HL-60/S4 treated with phorbol 12-myristate 13-acetate at 8.2 ng/mL for 4 days and 3 days (cell line): ENCODE data around the gene SYVN1.
"Not testable (repeated sequence)": the region's sequence is repeated elsewhere in the genome, so short reads cannot be mapped to it uniquely, and the experiment has no call there.

Source experiments
- in situ Hi-C: fragments of 300-500 bp; cut with MboI; formaldehyde crosslinking; loops from 2 replicates; pipeline ENCODE4 v1.15.0; 2022; ENCODE audit warnings: low sequenced_read_pairs

SYVN1 gene

GRCh38 chr11:65127473-65128181, 6.7 kb downstream of the SYVN1 start:
- in situ Hi-C loops = no loop called here

- in situ Hi-C loops = no loop called here
Measured at GRCh38 chr11:65126624-65127274, 7.6 kb downstream of the SYVN1 start.

GRCh38 chr11:65125197-65126056, 8.9 kb downstream of the SYVN1 start:
- in situ Hi-C loops = no loop called here

GRCh38 chr11:65124480-65125196, 9.7 kb downstream of the SYVN1 start:
- in situ Hi-C loops = no loop called here

- in situ Hi-C loops = no loop called here
Measured at GRCh38 chr11:65121865-65122696, 12.2 kb downstream of the SYVN1 start, which contains the start of the genes FAU and MRPL49. Gene FAU (minus strand): TSS chr11:65122134. CDS start chr11:65121813, 321 bp downstream. Gene MRPL49 (plus strand): TSS chr11:65122321. CDS start chr11:65122347, 26 bp downstream.

- in situ Hi-C loops = no loop called here
Measured at GRCh38 chr11:65121447-65121864, 12.9 kb downstream of the SYVN1 start.

GRCh38 chr11:65120831-65121230, 13.5 kb downstream of the SYVN1 start:
- in situ Hi-C loops = no loop called here

GRCh38 chr11:65119670-65119995, 14.7 kb downstream of the SYVN1 start:
- in situ Hi-C loops = no loop called here

- in situ Hi-C loops = not testable (repeated sequence)
Measured at GRCh38 chr11:65118891-65119669, 15.2 kb downstream of the SYVN1 start.

- in situ Hi-C loops = no loop called here
Measured at GRCh38 chr11:65118097-65118837, 16.1 kb downstream of the SYVN1 start.

GRCh38 chr11:65117206-65118096, 16.9 kb downstream of the SYVN1 start, which contains the start of gene ZNHIT2:
Gene ZNHIT2 (minus strand): TSS chr11:65117701. CDS start chr11:65117653, 48 bp downstream.
- in situ Hi-C loops = no loop called here

- in situ Hi-C loops = no loop called here
Measured at GRCh38 chr11:65116370-65117205, 17.7 kb downstream of the SYVN1 start.

GRCh38 chr11:65115361-65116082, 18.8 kb downstream of the SYVN1 start:
- in situ Hi-C loops = no loop called here

GRCh38 chr11:65114538-65115171, 19.7 kb downstream of the SYVN1 start:
- in situ Hi-C loops = no loop called here

GRCh38 chr11:65113839-65114238, 20.5 kb downstream of the SYVN1 start:
- in situ Hi-C loops = no loop called here
